CD1c-positive myeloid dendritic cell (primary cell): ENCODE data around the gene PNPLA7.
"Not testable (repeated sequence)": the region's sequence is repeated elsewhere in the genome, so short reads cannot be mapped to it uniquely, and the experiment has no call there.

Source experiments
- DNase-seq: peaks from one replicate; pipeline ENCODE4 v3.0.0-alpha.2; 2016; ENCODE audit errors: extremely low spot score

PNPLA7 gene

GRCh38 chr9:137460363-137461315 is 89.6 kb downstream of the PNPLA7 start:
- no peak for DNase-seq

- no peak for DNase-seq
Measured at GRCh38 chr9:137459601-137460362, 90.4 kb downstream of the PNPLA7 start.

GRCh38 chr9:137459152-137459600 is 91.0 kb downstream of the PNPLA7 start, which contains the start of gene NSMF:
TSS of gene NSMF (minus strand) at chr9:137459334. CDS start at chr9:137459102, 232 bp downstream.
- DNase-seq: peak; percentile 97

- DNase-seq: no peak
Measured at GRCh38 chr9:137458194-137459151, 91.7 kb downstream of the PNPLA7 start.

- no peak for DNase-seq
Measured at GRCh38 chr9:137457406-137458193, 92.6 kb downstream of the PNPLA7 start.

- no peak for DNase-seq
Measured at GRCh38 chr9:137456864-137457405, 93.3 kb downstream of the PNPLA7 start.

GRCh38 chr9:137456061-137456863 is 93.9 kb downstream of the PNPLA7 start:
- no peak for DNase-seq

- no peak for DNase-seq
Measured at GRCh38 chr9:137455359-137455991, 94.7 kb downstream of the PNPLA7 start.

GRCh38 chr9:137454597-137455358 is 95.4 kb downstream of the PNPLA7 start:
- no peak for DNase-seq

GRCh38 chr9:137454145-137454596 is 96.0 kb downstream of the PNPLA7 start:
- peak; percentile 49 for DNase-seq

GRCh38 chr9:137453643-137454081 is 96.5 kb downstream of the PNPLA7 start:
- DNase-seq: peak; percentile 83

- DNase-seq: no peak
Measured at GRCh38 chr9:137452761-137453642, 97.2 kb downstream of the PNPLA7 start.

GRCh38 chr9:137452006-137452760 is 98.0 kb downstream of the PNPLA7 start:
- DNase-seq: peak; percentile 14

GRCh38 chr9:137451264-137452005 is 98.8 kb downstream of the PNPLA7 start:
- not testable (repeated sequence) for DNase-seq

- DNase-seq: peak; percentile 45
Measured at GRCh38 chr9:137450539-137451222, 99.5 kb downstream of the PNPLA7 start.
